Germinal center (tissue), 1 donor: ENCODE measurements around the gene PCSK1N.
"Not testable (repeated sequence)": the region's sequence is repeated elsewhere in the genome, so short reads cannot be mapped to it uniquely, and the experiment has no call there.

Experiments
- DNase-seq: peaks from one replicate; pipeline ENCODE4 v3.0.0; 2012; ENCODE audit warnings: mixed read lengths, low spot score

PCSK1N gene

GRCh38 chrX:48823053-48823452 lies 12.4 kb downstream of the PCSK1N start:
- no peak for DNase-seq

- not testable (repeated sequence) for DNase-seq
Observed at GRCh38 chrX:48819394-48819793, 16.0 kb downstream of the PCSK1N start.

- DNase-seq = no peak
Observed at GRCh38 chrX:48818866-48819265, 16.5 kb downstream of the PCSK1N start.

- DNase-seq = no peak
Observed at GRCh38 chrX:48818098-48818497, 17.3 kb downstream of the PCSK1N start.

GRCh38 chrX:48816014-48816810 lies 19.2 kb downstream of the PCSK1N start:
- no peak for DNase-seq

GRCh38 chrX:48815266-48815665 lies 20.1 kb downstream of the PCSK1N start:
- DNase-seq = no peak

GRCh38 chrX:48814722-48815121 lies 20.7 kb downstream of the PCSK1N start:
- DNase-seq = no peak

GRCh38 chrX:48813644-48814043 lies 21.8 kb downstream of the PCSK1N start:
- no peak for DNase-seq

- no peak for DNase-seq
Observed at GRCh38 chrX:48806081-48806480, 29.3 kb downstream of the PCSK1N start.

GRCh38 chrX:48802905-48803200 lies 32.6 kb downstream of the PCSK1N start:
- DNase-seq = no peak

- DNase-seq = peak; percentile 70
Observed at GRCh38 chrX:48802089-48802904, 33.1 kb downstream of the PCSK1N start.

- DNase-seq = peak; percentile 95
Observed at GRCh38 chrX:48801280-48802088, 33.9 kb downstream of the PCSK1N start, which contains the start of gene HDAC6. TSS of gene HDAC6 (plus strand) at chrX:48802067. CDS start at chrX:48802693, 626 bp downstream.

- DNase-seq = no peak
Observed at GRCh38 chrX:48800574-48801279, 34.7 kb downstream of the PCSK1N start.

- no peak for DNase-seq
Observed at GRCh38 chrX:48798318-48798717, 37.1 kb downstream of the PCSK1N start.

GRCh38 chrX:48794911-48795515 lies 40.4 kb downstream of the PCSK1N start:
- DNase-seq = no peak

- DNase-seq = no peak
Observed at GRCh38 chrX:48794340-48794910, 41.0 kb downstream of the PCSK1N start.

- DNase-seq = no peak
Observed at GRCh38 chrX:48793935-48794334, 41.5 kb downstream of the PCSK1N start.

GRCh38 chrX:48792219-48792618 lies 43.2 kb downstream of the PCSK1N start:
- DNase-seq = no peak

- no peak for DNase-seq
Observed at GRCh38 chrX:48791063-48791820, 44.2 kb downstream of the PCSK1N start.

GRCh38 chrX:48790477-48790876 lies 44.9 kb downstream of the PCSK1N start:
- no peak for DNase-seq
